Neural crest cell (in vitro differentiated cells): Measurements from ENCODE around the gene VWCE. TPM values are rescaled to one million over a fixed set of nuclear protein-coding genes. Genes with fewer than 3 reads are reported as not detected.

Experiments used
- DNase-seq: peaks from one replicate; pipeline ENCODE4 v3.0.0; 2021; ENCODE audit warnings: low read depth, mixed read lengths, low spot score
- H3K27ac Mint-ChIP-seq: one replicate; pipeline ENCODE4 v1.8.0; 2021; ENCODE audit warnings: mild to moderate bottlenecking, mixed read lengths; ENCODE audit not compliant: unreplicated experiment
- H3K27me3 Mint-ChIP-seq: 2 replicates; pipeline ENCODE4 v1.8.0; 2021; ENCODE audit warnings: low read depth, mild to moderate bottlenecking, mixed read lengths
- H3K36me3 Mint-ChIP-seq: 2 replicates; pipeline ENCODE4 v1.8.0; 2021; ENCODE audit warnings: low read depth, mild to moderate bottlenecking, mixed read lengths
- H3K4me1 Mint-ChIP-seq: 2 replicates; pipeline ENCODE4 v1.8.0; 2021; ENCODE audit warnings: mixed read lengths
- H3K4me3 Mint-ChIP-seq: one replicate; pipeline ENCODE4 v1.8.0; 2021; ENCODE audit warnings: mild to moderate bottlenecking, mixed read lengths
- H3K9me3 Mint-ChIP-seq: 2 replicates; pipeline ENCODE4 v1.8.0; 2021; ENCODE audit warnings: mixed read lengths
- CTCF ChIP-seq: fragments of 200-600 bp; sonication (generic); conservative IDR thresholded peaks from 2 replicates; pipeline ENCODE4 v1.5.0; 2021; ENCODE audit warnings: antibody characterized with exemption, mild to moderate bottlenecking
- total RNA-seq: library from RNA; stranded (reverse); gene quantifications from 2 replicates; pipeline ENCODE4 v1.2.1, GENCODE V29; 2021

The VWCE gene
- total RNA-seq, 1 donor from 2014 or later: 42.0 TPM

- no peak for DNase-seq
- peaks cover 45% of the 10 kb centered on the region for H3K4me1 Mint-ChIP-seq
- H3K36me3 Mint-ChIP-seq: no peaks in the 10 kb centered on the region
- H3K27me3 Mint-ChIP-seq: no peaks in the 10 kb centered on the region
- no peak for TF ChIP-seq CTCF
- H3K27ac Mint-ChIP-seq: no peak overlapping the region
- no peaks in the 10 kb centered on the region for H3K9me3 Mint-ChIP-seq
- H3K4me3 Mint-ChIP-seq: peak overlapping the region; percentile 95
These were observed 40.2 kb upstream of the VWCE start for GRCh38 chr11:61335355-61335710.

- no peaks in the 10 kb centered on the region for H3K27me3 Mint-ChIP-seq
- DNase-seq: no peak
- peak overlapping the region; percentile 83 for H3K27ac Mint-ChIP-seq
- no peak for TF ChIP-seq CTCF
- H3K4me1 Mint-ChIP-seq: peaks cover 45% of the 10 kb centered on the region
- no peaks in the 10 kb centered on the region for H3K36me3 Mint-ChIP-seq
- H3K9me3 Mint-ChIP-seq: no peaks in the 10 kb centered on the region
- peak overlapping the region; percentile 95 for H3K4me3 Mint-ChIP-seq
These were observed 39.6 kb upstream of the VWCE start for GRCh38 chr11:61334434-61335354.

DNA sequence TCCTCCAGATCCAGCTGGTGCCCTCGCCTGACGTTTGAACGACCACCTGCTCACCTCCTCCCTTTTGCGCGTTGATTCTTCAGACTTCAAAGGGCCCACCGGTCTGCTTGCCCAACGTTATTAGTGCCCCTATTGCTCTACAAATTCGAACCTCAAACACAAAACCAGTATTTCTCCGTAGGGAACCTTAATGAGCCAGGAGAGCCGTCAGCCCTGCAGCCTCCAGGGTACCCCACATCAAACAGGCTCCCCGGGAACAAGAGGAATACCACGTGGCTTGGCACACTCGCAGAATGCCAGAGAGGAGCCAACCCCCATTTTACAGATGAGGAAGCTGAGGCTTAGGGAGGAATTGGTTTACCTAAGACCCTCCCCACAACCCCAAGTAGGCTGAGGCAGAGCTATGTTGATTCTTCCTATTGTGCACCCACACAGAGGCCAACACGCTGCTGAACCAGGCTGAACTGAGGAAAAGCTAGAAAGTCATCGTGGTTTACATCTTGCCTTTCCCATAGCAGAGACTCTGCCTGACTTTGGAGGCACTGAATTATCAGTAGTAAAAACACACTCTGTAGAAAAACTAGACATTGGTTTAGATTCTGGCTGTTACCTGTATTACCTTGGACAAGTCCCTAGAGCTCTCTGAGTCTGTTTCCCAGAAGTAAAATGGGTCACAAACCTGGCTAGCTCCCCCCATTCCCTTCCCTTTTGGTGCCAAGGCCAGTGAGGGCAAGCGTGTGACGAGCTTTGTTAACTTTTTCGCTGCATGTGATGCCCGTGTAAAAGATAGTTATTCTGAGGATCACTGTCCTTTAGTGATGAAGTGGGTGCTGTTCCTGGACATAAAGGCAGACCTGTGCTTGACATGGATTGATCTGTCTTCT lies 38.7 kb upstream of the VWCE start:
- Mint-ChIP-seq H3K36me3 (peaks cover 5% of the 10 kb centered on the region), H3K27ac (peak overlapping the region; percentile 97), H3K9me3 (no peaks in the 10 kb centered on the region), H3K27me3 (no peaks in the 10 kb centered on the region), H3K4me3 (peak overlapping the region; percentile 95), H3K4me1 (peaks cover 45% of the 10 kb centered on the region)
- TF ChIP-seq CTCF: no peak
- DNase-seq: no peak

DNA sequence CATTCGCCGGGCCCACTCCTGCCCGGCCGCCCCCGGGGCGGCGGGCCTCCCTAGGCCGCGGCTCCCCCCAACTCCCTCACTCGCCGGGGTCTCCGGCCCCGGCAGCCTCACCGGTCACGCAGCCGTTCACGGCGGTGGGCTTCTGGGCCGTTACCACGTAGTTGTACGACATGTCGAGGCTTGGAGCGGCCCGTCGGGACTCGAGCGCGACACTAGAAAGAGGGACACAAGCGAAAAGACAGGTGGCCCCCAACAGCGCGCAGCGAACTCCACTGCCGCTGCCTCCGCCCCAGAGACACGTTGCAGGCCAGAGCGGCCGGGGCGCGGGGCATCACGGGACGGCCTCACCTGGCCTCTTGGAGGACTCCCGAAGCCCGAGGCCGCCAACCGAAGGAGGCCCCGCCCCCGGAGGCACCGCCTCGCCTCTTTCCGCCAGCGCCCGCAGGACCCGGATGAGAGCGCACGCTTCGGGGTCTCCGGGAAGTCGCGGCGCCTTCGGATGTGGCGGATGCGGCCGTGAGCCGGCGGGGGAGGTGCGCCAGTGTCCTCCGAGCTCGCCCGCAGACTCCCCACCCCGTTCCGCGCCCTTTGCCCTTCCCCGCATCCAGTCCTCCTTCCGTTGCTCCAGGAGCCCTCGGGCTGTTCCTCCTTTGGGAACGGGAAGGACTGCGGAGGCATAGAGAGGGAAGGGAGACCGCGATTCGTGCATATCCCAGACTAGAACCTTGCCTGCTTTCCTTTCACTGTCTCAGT lies 37.9 kb upstream of the VWCE start, which contains the start of the genes DDB1 and TKFC:
Gene DDB1, minus strand, starts transcription at position 309 of the 753 bp plus-strand sequence. Its CDS starts 137 bp downstream, at position 172.
Gene TKFC, plus strand, starts transcription at position 432 of the 753 bp plus-strand sequence. CDS start 1,501 bp downstream, outside the sequence.
- DNase-seq: peak; percentile 96
- H3K9me3 Mint-ChIP-seq: no peaks in the 10 kb centered on the region
- H3K4me3 Mint-ChIP-seq: peak within 1 kb of the TSS; percentile 95
- TF ChIP-seq CTCF: no peak
- H3K36me3 Mint-ChIP-seq: peaks cover 5% of the 10 kb centered on the region
- H3K27ac Mint-ChIP-seq: peak within 1 kb of the TSS; percentile 97
- peaks cover 45% of the 10 kb centered on the region for H3K4me1 Mint-ChIP-seq
- no peaks in the 10 kb centered on the region for H3K27me3 Mint-ChIP-seq
